IPS-15b (cell line): ENCODE measurements around the gene RAB31.
"Not testable (repeated sequence)": the region's sequence is repeated elsewhere in the genome, so short reads cannot be mapped to it uniquely, and the experiment has no call there.

ENCODE experiments used
- H3K27me3 ChIP-seq: one replicate; pipeline ENCODE4 v1.6.1; 2013; ENCODE audit warnings: low read length; ENCODE audit not compliant: control insufficient read depth, insufficient read depth
- H3K36me3 ChIP-seq: one replicate; pipeline ENCODE4 v1.6.1; 2013; ENCODE audit warnings: low read length; ENCODE audit not compliant: control insufficient read depth, insufficient read depth
- H3K4me1 ChIP-seq: one replicate; pipeline ENCODE4 v1.6.1; 2013; ENCODE audit warnings: mild to moderate bottlenecking, low read length; ENCODE audit not compliant: control insufficient read depth, insufficient read depth
- H3K4me3 ChIP-seq: one replicate; pipeline ENCODE4 v1.5.1; 2013; ENCODE audit warnings: low read depth, low read length
- H3K9ac ChIP-seq: one replicate; pipeline ENCODE4 v1.6.1; 2013; ENCODE audit warnings: low read depth, mild to moderate bottlenecking, low read length
- H3K9me3 ChIP-seq: one replicate; pipeline ENCODE4 v1.6.1; 2013; ENCODE audit warnings: mild to moderate bottlenecking, low read length; ENCODE audit not compliant: control insufficient read depth, insufficient read depth

Gene RAB31

GRCh38 chr18:9899550-9899930 lies 191.4 kb downstream of the RAB31 start:
- H3K9ac ChIP-seq, H3K4me3 ChIP-seq, H3K9me3 ChIP-seq, H3K27me3 ChIP-seq, H3K36me3 ChIP-seq: not testable (repeated sequence)
- peaks cover 11% of the 10 kb centered on the region for H3K4me1 ChIP-seq

GRCh38 chr18:9900699-9901098 lies 192.6 kb downstream of the RAB31 start:
- Histone ChIP-seq H3K27me3 (no peaks in the 10 kb centered on the region), H3K4me3 (no peak overlapping the region), H3K36me3 (no peaks in the 10 kb centered on the region), H3K9ac (no peak overlapping the region), H3K9me3 (no peaks in the 10 kb centered on the region), H3K4me1 (peaks cover 11% of the 10 kb centered on the region)

DNA sequence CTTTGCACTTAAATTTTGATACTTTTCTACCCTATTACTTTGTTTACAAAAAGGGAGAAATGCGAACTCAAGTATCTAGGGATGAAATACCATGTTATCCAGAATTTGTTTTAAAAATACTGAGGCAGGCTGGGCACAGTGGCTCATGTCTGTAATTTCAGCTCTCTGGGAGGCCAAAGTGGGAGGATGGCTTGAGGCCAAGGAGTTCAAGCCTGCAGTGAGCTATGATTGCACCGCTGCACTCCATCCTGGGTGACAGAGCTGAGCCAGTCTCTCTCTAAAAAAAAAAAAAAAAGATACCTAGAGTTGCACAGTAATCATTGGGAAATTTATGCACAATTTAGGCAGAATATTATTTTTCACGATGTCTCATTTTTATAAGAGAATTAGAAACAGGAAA lies 193.3 kb downstream of the RAB31 start:
- Histone ChIP-seq H3K4me1 (peaks cover 11% of the 10 kb centered on the region), H3K9me3 (no peaks in the 10 kb centered on the region), H3K9ac (no peak overlapping the region), H3K27me3 (no peaks in the 10 kb centered on the region), H3K4me3 (no peak overlapping the region), H3K36me3 (no peaks in the 10 kb centered on the region)

GRCh38 chr18:9902264-9902663 lies 194.2 kb downstream of the RAB31 start:
- not testable (repeated sequence) for H3K4me3 ChIP-seq, H3K9me3 ChIP-seq, H3K27me3 ChIP-seq, H3K36me3 ChIP-seq, H3K9ac ChIP-seq
- peaks cover 11% of the 10 kb centered on the region for H3K4me1 ChIP-seq

GRCh38 chr18:9902832-9903231 lies 194.7 kb downstream of the RAB31 start:
- H3K4me3 ChIP-seq, result no peak overlapping the region
- H3K9ac ChIP-seq, result no peak overlapping the region
- no peaks in the 10 kb centered on the region for H3K27me3 ChIP-seq
- peaks cover 11% of the 10 kb centered on the region for H3K4me1 ChIP-seq
- H3K36me3 ChIP-seq, result no peaks in the 10 kb centered on the region
- H3K9me3 ChIP-seq, result no peaks in the 10 kb centered on the region

DNA sequence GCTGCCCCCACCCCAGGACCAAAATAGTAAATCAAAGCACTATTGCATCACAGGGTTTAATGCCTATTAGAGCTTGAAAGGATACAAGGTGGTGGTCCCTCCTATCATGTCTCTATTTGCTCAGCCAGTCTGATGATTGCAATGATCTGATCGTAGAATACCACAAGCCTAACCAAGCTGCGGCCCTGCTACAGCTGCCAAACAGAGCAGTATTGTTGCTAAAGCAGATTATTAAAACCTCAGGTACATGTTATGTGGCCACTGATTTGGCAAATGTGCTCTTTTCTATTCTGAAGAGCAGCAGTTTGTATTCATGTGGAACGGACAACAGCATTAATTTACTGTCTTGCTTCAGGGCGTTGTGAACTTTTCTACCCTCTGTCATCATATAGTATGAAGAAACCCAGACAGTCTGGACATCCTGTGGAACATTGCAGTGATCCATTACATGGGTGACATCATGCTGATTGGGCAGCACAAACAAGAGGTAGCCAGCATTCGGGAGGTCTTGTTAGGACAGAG lies 197.4 kb downstream of the RAB31 start:
- no peaks in the 10 kb centered on the region for H3K36me3 ChIP-seq
- no peak overlapping the region for H3K4me3 ChIP-seq
- H3K9me3 ChIP-seq, result no peaks in the 10 kb centered on the region
- H3K27me3 ChIP-seq, result no peaks in the 10 kb centered on the region
- H3K4me1 ChIP-seq, result peaks cover 4% of the 10 kb centered on the region
- no peak overlapping the region for H3K9ac ChIP-seq

- Histone ChIP-seq H3K27me3 (no peaks in the 10 kb centered on the region), H3K9ac (no peak overlapping the region), H3K9me3 (no peaks in the 10 kb centered on the region), H3K4me3 (no peak overlapping the region), H3K4me1 (no peaks in the 10 kb centered on the region), H3K36me3 (no peaks in the 10 kb centered on the region)
Observed at GRCh38 chr18:9906481-9906880, 198.4 kb downstream of the RAB31 start.

DNA sequence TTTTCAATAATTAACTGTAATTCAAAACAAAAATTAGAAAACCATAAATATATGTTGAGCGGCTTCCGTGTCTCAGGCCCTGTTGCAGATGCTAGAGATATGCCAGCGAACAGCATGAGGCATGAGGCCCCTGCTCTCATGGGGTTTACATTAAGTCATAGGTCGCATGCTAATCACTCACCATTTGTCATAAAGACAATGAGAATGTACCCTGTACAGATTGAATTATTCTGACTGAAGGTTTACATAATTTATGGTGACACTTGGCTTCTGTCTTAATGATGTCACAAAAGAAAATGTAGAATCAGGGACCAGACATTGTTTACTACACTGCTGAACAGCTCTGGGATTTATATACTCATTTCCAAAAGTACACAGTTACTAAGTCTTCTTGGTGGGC lies 199.8 kb downstream of the RAB31 start:
- no peaks in the 10 kb centered on the region for H3K36me3 ChIP-seq
- no peak overlapping the region for H3K4me3 ChIP-seq
- no peak overlapping the region for H3K9ac ChIP-seq
- peaks cover 2% of the 10 kb centered on the region for H3K27me3 ChIP-seq
- no peaks in the 10 kb centered on the region for H3K9me3 ChIP-seq
- no peaks in the 10 kb centered on the region for H3K4me1 ChIP-seq

DNA sequence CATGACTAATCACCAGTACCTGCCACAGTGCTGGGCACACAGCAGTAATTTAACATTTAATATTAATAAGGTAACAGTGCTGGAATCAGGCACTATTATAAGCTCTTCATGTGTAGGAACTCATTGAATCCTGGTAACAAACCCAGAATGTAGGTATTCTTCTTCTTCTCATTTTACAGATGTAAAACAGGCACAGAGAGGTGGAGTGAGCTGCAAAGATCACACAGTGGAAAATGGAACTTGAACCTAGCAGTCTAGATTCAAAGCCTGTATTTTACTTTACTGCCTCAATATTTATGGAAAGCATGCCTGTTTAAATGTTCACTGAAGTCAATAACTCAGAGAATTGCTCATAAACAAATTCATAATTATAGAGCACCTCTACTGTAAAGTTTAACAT lies 202.0 kb downstream of the RAB31 start:
- no peaks in the 10 kb centered on the region for H3K9me3 ChIP-seq
- H3K4me1 ChIP-seq, result no peaks in the 10 kb centered on the region
- H3K4me3 ChIP-seq, result no peak overlapping the region
- H3K9ac ChIP-seq, result no peak overlapping the region
- H3K36me3 ChIP-seq, result no peaks in the 10 kb centered on the region
- H3K27me3 ChIP-seq, result peaks cover 2% of the 10 kb centered on the region

- no peaks in the 10 kb centered on the region for H3K36me3 ChIP-seq
- H3K9me3 ChIP-seq, result no peaks in the 10 kb centered on the region
- H3K4me3 ChIP-seq, result no peak overlapping the region
- no peak overlapping the region for H3K9ac ChIP-seq
- peaks cover 2% of the 10 kb centered on the region for H3K27me3 ChIP-seq
- H3K4me1 ChIP-seq, result peaks cover 2% of the 10 kb centered on the region
Observed at GRCh38 chr18:9910661-9911060, 202.6 kb downstream of the RAB31 start.

DNA sequence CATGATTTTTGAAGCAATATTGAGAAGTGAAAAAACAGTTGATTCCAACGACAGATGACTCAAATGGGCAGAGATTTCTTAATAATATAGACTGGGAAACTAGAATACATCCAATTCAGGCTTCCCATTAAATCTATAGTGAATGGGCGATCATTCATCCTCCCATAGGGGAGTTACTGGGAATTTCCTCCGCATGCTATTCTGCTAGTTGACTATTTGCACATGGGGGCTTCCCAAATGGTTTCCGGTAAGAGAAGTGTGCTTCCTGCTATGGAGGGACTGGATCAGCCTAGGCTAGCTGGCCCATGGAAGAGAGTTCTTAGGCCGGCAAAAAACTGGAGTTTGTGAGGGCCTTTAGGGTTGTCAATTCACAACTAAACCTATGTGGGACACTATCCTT lies 203.1 kb downstream of the RAB31 start:
- Histone ChIP-seq H3K9me3 (no peaks in the 10 kb centered on the region), H3K9ac (no peak overlapping the region), H3K36me3 (no peaks in the 10 kb centered on the region), H3K4me1 (peaks cover 8% of the 10 kb centered on the region), H3K4me3 (no peak overlapping the region), H3K27me3 (peaks cover 2% of the 10 kb centered on the region)
